GM12891 (cell line): Measurements from ENCODE around the gene ADAMTSL1.

ENCODE experiments used
- POLR2A ChIP-seq: IDR thresholded peaks from 2 replicates; pipeline ENCODE4 v1.6.1; 2011; ENCODE audit warnings: low read depth, low read length, control low read depth
- POLR2AphosphoS5 ChIP-seq: IDR thresholded peaks from 2 replicates; pipeline ENCODE4 v1.6.1; 2011; ENCODE audit warnings: low read depth, low read length, control low read depth
- TAF1 ChIP-seq: IDR thresholded peaks from 2 replicates; pipeline ENCODE4 v1.6.1; 2011; ENCODE audit warnings: low read depth, low read length, control low read depth

- no peak for TF ChIP-seq POLR2A
- TF ChIP-seq TAF1 = no peak
- no peak for TF ChIP-seq POLR2AphosphoS5
Observed at GRCh38 chr9:18707061-18707461, 233.1 kb downstream of the ADAMTSL1 start.
